Measurements from ENCODE around the gene RBM4B. TPM values are rescaled to one million over a fixed set of nuclear protein-coding genes. Genes with fewer than 3 reads are reported as not detected.

Gene RBM4B
- total and polyA plus RNA-seq, 2 of the 13 experiments (the other 11 are each of a cell fraction or from before 2014, with no cell fraction given) = 25.8 to 32.4 TPM

DNA sequence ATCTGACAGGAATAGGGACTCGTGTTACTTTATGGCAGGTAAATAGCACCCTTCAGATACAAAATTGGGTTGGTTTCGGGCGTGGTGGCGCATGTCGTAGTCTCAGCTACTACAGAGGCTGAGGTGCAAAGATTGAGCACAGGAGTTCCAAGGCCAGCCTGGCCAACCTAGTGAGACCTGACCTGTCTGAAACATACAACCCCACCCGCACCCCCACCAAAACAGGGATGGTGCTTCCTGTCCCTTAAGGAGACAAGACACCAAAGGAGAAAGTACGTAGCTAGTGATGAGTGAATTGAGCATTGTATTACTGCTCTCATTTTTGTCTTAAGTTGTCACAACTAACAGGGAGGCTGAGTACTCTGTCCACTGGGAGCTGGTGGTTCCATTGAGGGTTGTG, 25.0 kb downstream of the RBM4B start:
- Histone ChIP-seq H3K36me3 (replicated peaks in 1 of 2; ENCODE audit: control insufficient read depth in 1 of 2, insufficient read depth in 2 of 2, low read length in 2 of 2) (peaks cover 4 to 32% of the 10 kb centered on the region in 2 experiments; a peak in 4 of 5 replicates), H3K79me2 (ENCODE audit: insufficient read depth, low read length) (peaks cover 10% of the 10 kb centered on the region), H3K27me3 (ENCODE audit: control insufficient read depth in 1 of 2, insufficient read depth in 2 of 2, low read length in 2 of 2) (no peaks in the 10 kb centered on the region), H3K9ac (ENCODE audit: insufficient read depth, low read depth, low read length) (no peak overlapping the region), H2AFZ (ENCODE audit: low read length) (no peak overlapping the region), H4K20me1 (ENCODE audit: insufficient read depth, low read length) (peaks cover 13% of the 10 kb centered on the region), H3K4me2 (ENCODE audit: low read depth, low read length) (no peak overlapping the region), H3K9me3 (ENCODE audit: low read length) (no peaks in the 10 kb centered on the region), H3K4me1 (ENCODE audit: insufficient read depth, low read length) (peaks cover 12% of the 10 kb centered on the region; the same call in 1 of the 2 replicates), H3K27ac (ENCODE audit: extremely low read length, insufficient read depth, low read length) (no peak overlapping the region), H3K4me3 (replicated peaks in 1 of 3; ENCODE audit: insufficient read depth in 1 of 3, low read depth in 2 of 3, low read length in 3 of 3) (no peak overlapping the region)
- FAIRE-seq (no peak), ATAC-seq (peak; percentile 10), DNase-seq (ENCODE audit: low spot score) (no peak)
- intact Hi-C loops (cut with micrococcal nuclease; ENCODE audit: unreplicated experiment) (no loop called here), in situ Hi-C loops (cut with HindIII; ENCODE audit: extremely low pct_ligation_motif_present, low pct_unique_long_range_greater_than_20kb) (no loop called here)
- BruUV-seq (replicated peaks) = TSS peak; percentile 10
- ChIA-PET POLR2A (interaction anchor here (1.8 to 4.9 kb wide), 2 partner anchors 14 to 25 kb away, joined by 5 to 20 read pairs; partner anchors contain the start of genes RBM4 and RBM4B), CTCF (ENCODE audit: low intra/inter-chr PET ratio, low total read pairs) (no interaction called here)
- WGBS (ENCODE audit: low lambda C conversion rate) = 98% methylated on average over 7 of the region's 7 CpGs
- TF ChIP-seq JUN (CRISPR knock-in tag; IDR thresholded peaks at IDR 0.05) (no peak), POLR2A (IDR thresholded peaks at IDR 0.05; ENCODE audit: insufficient read depth in 1 of 2, low read depth in 2 of 2, low read length in 2 of 2) (0 out of 4 replicates have a peak, but pooled peaks of 1 of the 2 experiments have one; percentile 29)

DNA sequence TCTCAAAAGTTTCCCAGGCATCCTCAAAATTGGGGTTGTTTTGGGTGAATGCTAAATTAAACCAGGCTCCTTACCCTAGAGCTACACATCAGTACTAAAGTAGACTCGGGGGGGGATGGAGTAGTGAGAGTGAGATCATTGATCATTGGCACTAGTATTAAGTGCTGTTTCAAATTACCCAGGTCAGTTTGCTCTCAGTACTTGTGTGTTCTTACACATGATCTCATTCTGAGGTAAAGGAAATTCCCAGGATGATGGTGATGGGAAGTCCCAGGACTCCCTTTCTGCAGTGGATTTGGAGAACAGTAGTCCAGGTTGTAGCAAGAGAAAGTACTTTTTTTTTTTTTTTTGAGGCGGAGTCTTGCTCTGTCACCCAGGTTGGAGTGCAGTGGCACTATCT, 26.7 kb downstream of the RBM4B start:
- FAIRE-seq (no peak), ATAC-seq (no peak), DNase-seq (ENCODE audit: low spot score) (no peak)
- Histone ChIP-seq H3K4me2 (ENCODE audit: low read depth, low read length) (no peak overlapping the region), H3K27me3 (ENCODE audit: control insufficient read depth in 1 of 2, insufficient read depth in 2 of 2, low read length in 2 of 2) (no peaks in the 10 kb centered on the region), H3K9me3 (ENCODE audit: low read length) (no peaks in the 10 kb centered on the region), H3K4me1 (ENCODE audit: insufficient read depth, low read length) (peaks cover 12% of the 10 kb centered on the region; the same call in 1 of the 2 replicates), H3K36me3 (replicated peaks in 1 of 2; ENCODE audit: control insufficient read depth in 1 of 2, insufficient read depth in 2 of 2, low read length in 2 of 2) (peaks cover 4 to 46% of the 10 kb centered on the region in 2 experiments), H3K79me2 (ENCODE audit: insufficient read depth, low read length) (peaks cover 18% of the 10 kb centered on the region), H2AFZ (ENCODE audit: low read length) (no peak overlapping the region), H3K9ac (ENCODE audit: insufficient read depth, low read depth, low read length) (no peak overlapping the region), H3K27ac (ENCODE audit: extremely low read length, insufficient read depth, low read length) (no peak overlapping the region), H4K20me1 (ENCODE audit: insufficient read depth, low read length) (peaks cover 20% of the 10 kb centered on the region), H3K4me3 (replicated peaks in 1 of 3; ENCODE audit: insufficient read depth in 1 of 3, low read depth in 2 of 3, low read length in 3 of 3) (no peak overlapping the region)
- 96% methylated on average over 2 of the region's 2 CpGs for WGBS (ENCODE audit: low lambda C conversion rate)
- ChIA-PET CTCF (ENCODE audit: low intra/inter-chr PET ratio, low total read pairs) (no interaction called here), POLR2A (interaction anchor here (4.9 kb wide), 1 partner anchor 13 kb away, joined by 20 read pairs; the partner anchor contains the start of gene RBM4)
- BruUV-seq (replicated peaks) = no TSS peak
- intact Hi-C loops (cut with micrococcal nuclease; ENCODE audit: unreplicated experiment) (no loop called here), in situ Hi-C loops (cut with HindIII; ENCODE audit: extremely low pct_ligation_motif_present, low pct_unique_long_range_greater_than_20kb) (no loop called here)
- TF ChIP-seq ZNF121 (CRISPR knock-in tag; IDR thresholded peaks at IDR 0.05) (0 out of 2 replicates have a peak, but pooled peaks have one; percentile 2), AGO2 (optimal IDR thresholded peaks at IDR 0.05; ENCODE audit: low read depth, low read length) (peak; percentile 45), SMARCC2 (IDR thresholded peaks at IDR 0.05) (no peak), ZNF619 (CRISPR knock-in tag; IDR thresholded peaks at IDR 0.05) (no peak), HMGA1 (CRISPR knock-in tag; conservative IDR thresholded peaks at IDR 0.05) (no peak), POLR2AphosphoS2 (IDR thresholded peaks at IDR 0.05; ENCODE audit: low read depth, low read length) (0 out of 2 replicates have a peak, but pooled peaks have one; percentile 45)
- TF ChIP-seq, protein P1, sequence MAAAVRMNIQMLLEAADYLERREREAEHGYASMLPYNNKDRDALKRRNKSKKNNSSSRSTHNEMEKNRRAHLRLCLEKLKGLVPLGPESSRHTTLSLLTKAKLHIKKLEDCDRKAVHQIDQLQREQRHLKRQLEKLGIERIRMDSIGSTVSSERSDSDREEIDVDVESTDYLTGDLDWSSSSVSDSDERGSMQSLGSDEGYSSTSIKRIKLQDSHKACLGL (CRISPR knock-in tag; IDR thresholded peaks at IDR 0.05) = no peak

All from HepG2 (cell line).